ENCODE results near the gene SALL1.

SALL1 gene

DNA sequence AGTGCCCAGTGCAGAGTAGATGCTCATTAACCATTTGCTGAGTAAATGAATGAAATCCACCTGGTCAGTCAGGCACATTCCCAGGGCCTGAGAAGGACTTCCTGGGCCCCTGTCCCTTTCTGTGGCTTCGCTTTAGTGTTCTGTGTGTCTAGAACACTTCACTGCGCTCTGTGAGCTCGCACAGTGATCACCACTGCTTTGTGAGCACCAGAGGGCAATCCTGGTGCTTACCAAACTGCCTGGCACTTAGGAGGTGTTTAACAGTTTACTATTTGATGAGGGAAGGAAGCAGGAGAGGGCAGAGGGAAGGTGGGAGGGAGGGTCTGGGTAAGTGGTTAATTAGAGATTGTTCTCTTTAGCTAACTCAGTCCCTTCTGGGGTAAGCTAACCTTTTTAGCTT lies 26.2 kb downstream of the SALL1 start:
- no peak for DNase-seq
- H4K20me1 ChIP-seq (ENCODE audit: insufficient read depth, low read length) = no peaks in the 10 kb centered on the region
- H3K9ac ChIP-seq (ENCODE audit: low read length) = no peak overlapping the region
- H3K4me2 ChIP-seq (ENCODE audit: low read depth, low read length) = no peak overlapping the region
- H3K9me3 ChIP-seq (replicated peaks; ENCODE audit: insufficient read depth, low read length) = no peaks in the 10 kb centered on the region
- no peaks in the 10 kb centered on the region for H3F3A ChIP-seq (ENCODE audit: insufficient read depth, low read length)
- no peaks in the 10 kb centered on the region for H3K79me2 ChIP-seq (ENCODE audit: low read length)
- H3K27ac ChIP-seq (ENCODE audit: low read length) = no peak overlapping the region
- H3K36me3 ChIP-seq (replicated peaks; ENCODE audit: insufficient read depth, low read length) = no peaks in the 10 kb centered on the region
- no peaks in the 10 kb centered on the region for H3K4me1 ChIP-seq (ENCODE audit: low read length)
- no peak overlapping the region for H3K4me3 ChIP-seq (ENCODE audit: low read length)
- H3K9me2 ChIP-seq (replicated peaks; ENCODE audit: insufficient read depth, low read length) = no peaks in the 10 kb centered on the region
- H3K27me3 ChIP-seq (replicated peaks; ENCODE audit: insufficient read depth, low read length) = no peaks in the 10 kb centered on the region
- TF ChIP-seq EZH2phosphoT487 (IDR thresholded peaks at IDR 0.05; ENCODE audit: low read length) (no peak), EZH2 (optimal IDR thresholded peaks at IDR 0.05; ENCODE audit: low read depth, low read length) (no peak)
- TF ChIP-seq, protein P1, sequence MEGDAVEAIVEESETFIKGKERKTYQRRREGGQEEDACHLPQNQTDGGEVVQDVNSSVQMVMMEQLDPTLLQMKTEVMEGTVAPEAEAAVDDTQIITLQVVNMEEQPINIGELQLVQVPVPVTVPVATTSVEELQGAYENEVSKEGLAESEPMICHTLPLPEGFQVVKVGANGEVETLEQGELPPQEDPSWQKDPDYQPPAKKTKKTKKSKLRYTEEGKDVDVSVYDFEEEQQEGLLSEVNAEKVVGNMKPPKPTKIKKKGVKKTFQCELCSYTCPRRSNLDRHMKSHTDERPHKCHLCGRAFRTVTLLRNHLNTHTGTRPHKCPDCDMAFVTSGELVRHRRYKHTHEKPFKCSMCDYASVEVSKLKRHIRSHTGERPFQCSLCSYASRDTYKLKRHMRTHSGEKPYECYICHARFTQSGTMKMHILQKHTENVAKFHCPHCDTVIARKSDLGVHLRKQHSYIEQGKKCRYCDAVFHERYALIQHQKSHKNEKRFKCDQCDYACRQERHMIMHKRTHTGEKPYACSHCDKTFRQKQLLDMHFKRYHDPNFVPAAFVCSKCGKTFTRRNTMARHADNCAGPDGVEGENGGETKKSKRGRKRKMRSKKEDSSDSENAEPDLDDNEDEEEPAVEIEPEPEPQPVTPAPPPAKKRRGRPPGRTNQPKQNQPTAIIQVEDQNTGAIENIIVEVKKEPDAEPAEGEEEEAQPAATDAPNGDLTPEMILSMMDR (IDR thresholded peaks at IDR 0.05; ENCODE audit: low read length) = no peak
- no peak overlapping the region for H2AFZ ChIP-seq (ENCODE audit: low read length)

DNA sequence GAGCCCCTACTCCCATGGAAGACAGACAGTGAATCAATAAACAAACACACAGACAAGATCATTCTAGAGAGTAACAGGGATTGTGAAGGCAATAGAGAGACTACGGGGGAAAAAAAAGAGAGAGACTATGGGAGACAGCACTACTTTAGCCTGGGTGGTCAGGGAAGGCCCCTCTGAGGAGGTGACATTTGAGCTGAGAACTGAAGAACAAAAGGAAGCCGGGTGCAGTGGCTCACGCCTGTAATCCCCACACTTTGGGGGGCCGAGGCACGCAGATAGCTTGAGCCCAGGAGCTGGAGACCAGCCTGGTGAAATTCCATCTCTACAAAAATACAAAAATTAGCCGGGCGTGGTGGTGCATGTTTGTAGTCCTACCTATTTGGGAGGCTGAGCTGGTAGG lies 29.2 kb downstream of the SALL1 start:
- Histone ChIP-seq H3K27me3 (replicated peaks; ENCODE audit: insufficient read depth, low read length) (no peaks in the 10 kb centered on the region), H3K36me3 (replicated peaks; ENCODE audit: insufficient read depth, low read length) (no peaks in the 10 kb centered on the region), H3F3A (ENCODE audit: insufficient read depth, low read length) (no peaks in the 10 kb centered on the region), H3K9me3 (replicated peaks; ENCODE audit: insufficient read depth, low read length) (no peaks in the 10 kb centered on the region), H3K4me2 (ENCODE audit: low read depth, low read length) (no peak overlapping the region), H3K4me3 (ENCODE audit: low read length) (no peak overlapping the region), H3K9ac (ENCODE audit: low read length) (no peak overlapping the region), H3K79me2 (ENCODE audit: low read length) (no peaks in the 10 kb centered on the region), H4K20me1 (ENCODE audit: insufficient read depth, low read length) (no peaks in the 10 kb centered on the region), H3K9me2 (replicated peaks; ENCODE audit: insufficient read depth, low read length) (no peaks in the 10 kb centered on the region), H3K4me1 (ENCODE audit: low read length) (no peaks in the 10 kb centered on the region), H3K27ac (ENCODE audit: low read length) (no peak overlapping the region), H2AFZ (ENCODE audit: low read length) (no peak overlapping the region)
- no peak for DNase-seq
- no peak for TF ChIP-seq EZH2phosphoT487 (IDR thresholded peaks at IDR 0.05; ENCODE audit: low read length)

DNA sequence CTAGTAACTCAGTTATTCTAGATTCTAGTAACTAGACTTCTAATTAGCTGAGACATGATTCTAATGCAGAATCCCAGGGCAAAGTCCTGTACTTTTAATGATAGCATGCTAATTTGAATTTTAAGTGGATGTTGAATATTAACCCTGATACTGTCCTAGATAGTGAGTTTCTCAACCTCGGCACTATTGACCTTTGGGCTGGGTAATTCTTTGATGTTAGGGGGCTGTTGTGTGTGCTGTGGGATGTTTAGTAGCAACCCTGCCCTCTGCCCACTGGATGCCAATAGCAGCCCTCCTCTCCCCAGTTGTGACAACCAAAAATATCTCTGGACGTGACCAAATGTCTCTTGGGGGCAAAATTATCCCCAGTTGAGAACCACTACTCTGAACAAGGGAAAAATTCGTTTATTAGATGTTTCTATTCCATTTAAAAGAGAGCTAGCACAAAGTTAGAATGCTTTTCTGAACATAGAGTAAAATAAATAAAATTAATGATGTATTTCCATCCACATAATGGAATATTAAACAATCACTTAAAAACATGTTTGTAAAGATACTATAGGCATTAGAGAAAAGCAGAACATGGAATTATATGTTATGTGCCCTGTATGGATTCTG lies 30.2 kb downstream of the SALL1 start:
- Histone ChIP-seq H3K4me3 (ENCODE audit: low read length) (no peak overlapping the region), H3K79me2 (ENCODE audit: low read length) (no peaks in the 10 kb centered on the region), H3K27ac (ENCODE audit: low read length) (no peak overlapping the region), H4K20me1 (ENCODE audit: insufficient read depth, low read length) (no peaks in the 10 kb centered on the region), H3K9me2 (replicated peaks; ENCODE audit: insufficient read depth, low read length) (no peaks in the 10 kb centered on the region), H2AFZ (ENCODE audit: low read length) (no peak overlapping the region), H3K27me3 (replicated peaks; ENCODE audit: insufficient read depth, low read length) (no peaks in the 10 kb centered on the region), H3K9me3 (replicated peaks; ENCODE audit: insufficient read depth, low read length) (no peaks in the 10 kb centered on the region), H3K4me1 (ENCODE audit: low read length) (no peaks in the 10 kb centered on the region), H3F3A (ENCODE audit: insufficient read depth, low read length) (no peaks in the 10 kb centered on the region), H3K36me3 (replicated peaks; ENCODE audit: insufficient read depth, low read length) (no peaks in the 10 kb centered on the region), H3K4me2 (ENCODE audit: low read depth, low read length) (no peak overlapping the region), H3K9ac (ENCODE audit: low read length) (no peak overlapping the region)
- no peak for TF ChIP-seq EZH2phosphoT487 (IDR thresholded peaks at IDR 0.05; ENCODE audit: low read length)
- TF ChIP-seq, protein P1 (IDR thresholded peaks at IDR 0.05; ENCODE audit: low read length) = no peak
- no peak for TF ChIP-seq EZH2 (optimal IDR thresholded peaks at IDR 0.05; ENCODE audit: low read depth, low read length)
- DNase-seq = no peak

DNA sequence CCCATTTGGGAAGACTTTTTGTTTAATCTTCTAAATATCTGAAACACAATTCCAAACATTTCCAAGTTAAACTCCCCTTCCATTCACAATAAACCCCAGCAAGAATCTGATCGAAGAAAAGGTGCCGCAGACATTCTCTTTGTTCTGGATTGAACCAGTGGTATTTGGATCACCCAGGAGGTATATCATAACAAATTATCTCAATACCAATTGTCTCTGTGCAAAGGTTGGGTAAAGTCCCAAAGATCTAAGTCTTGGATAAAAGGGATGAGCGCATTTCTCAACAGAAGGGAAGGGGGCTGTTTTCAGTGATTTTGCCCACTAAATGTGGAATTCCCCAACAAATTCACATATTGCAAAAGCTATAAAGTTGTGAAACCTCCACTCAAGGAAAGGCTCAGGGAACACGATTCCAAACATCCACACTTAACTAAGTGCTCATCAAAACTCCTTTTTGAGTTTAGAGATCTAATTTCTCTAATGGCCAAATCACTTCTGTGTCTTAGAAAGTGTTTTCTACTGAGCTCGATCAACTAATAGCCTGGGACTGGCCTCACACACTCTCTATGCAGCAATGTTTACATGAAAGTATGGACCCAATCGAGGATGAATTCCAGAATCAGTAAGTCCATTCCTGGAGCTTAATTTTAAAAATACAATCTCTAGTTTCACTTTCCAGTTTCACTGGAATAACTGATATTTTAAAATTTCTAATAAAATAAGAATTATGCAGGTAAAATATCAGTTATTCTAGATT lies 30.9 kb downstream of the SALL1 start:
- H3K36me3 ChIP-seq (replicated peaks; ENCODE audit: insufficient read depth, low read length) = no peaks in the 10 kb centered on the region
- H4K20me1 ChIP-seq (ENCODE audit: insufficient read depth, low read length) = no peaks in the 10 kb centered on the region
- no peaks in the 10 kb centered on the region for H3K9me2 ChIP-seq (replicated peaks; ENCODE audit: insufficient read depth, low read length)
- H3K9me3 ChIP-seq (replicated peaks; ENCODE audit: insufficient read depth, low read length) = no peaks in the 10 kb centered on the region
- H3F3A ChIP-seq (ENCODE audit: insufficient read depth, low read length) = no peaks in the 10 kb centered on the region
- TF ChIP-seq EZH2 (optimal IDR thresholded peaks at IDR 0.05; ENCODE audit: low read depth, low read length) (no peak), EZH2phosphoT487 (IDR thresholded peaks at IDR 0.05; ENCODE audit: low read length) (no peak)
- TF ChIP-seq, protein P1 (IDR thresholded peaks at IDR 0.05; ENCODE audit: low read length) = no peak
- no peak overlapping the region for H3K4me3 ChIP-seq (ENCODE audit: low read length)
- no peak overlapping the region for H3K27ac ChIP-seq (ENCODE audit: low read length)
- no peaks in the 10 kb centered on the region for H3K79me2 ChIP-seq (ENCODE audit: low read length)
- H2AFZ ChIP-seq (ENCODE audit: low read length) = no peak overlapping the region
- no peaks in the 10 kb centered on the region for H3K4me1 ChIP-seq (ENCODE audit: low read length)
- no peak overlapping the region for H3K9ac ChIP-seq (ENCODE audit: low read length)
- H3K4me2 ChIP-seq (ENCODE audit: low read depth, low read length) = no peak overlapping the region
- no peak for DNase-seq
- no peaks in the 10 kb centered on the region for H3K27me3 ChIP-seq (replicated peaks; ENCODE audit: insufficient read depth, low read length)

Measured in MM.1S (cell line).